ENCODE results near the gene DNAJC5. TPM values are rescaled to one million over a fixed set of nuclear protein-coding genes. Genes with fewer than 3 reads are reported as not detected.
"Not testable (repeated sequence)": the region's sequence is repeated elsewhere in the genome, so short reads cannot be mapped to it uniquely, and the experiment has no call there.

DNAJC5 gene
- 10 to 100 TPM; 58.6 to 59.7 TPM for total RNA-seq

- H3K9me3 Mint-ChIP-seq, result no peaks in the 10 kb centered on the region
- CTCF ChIA-PET, result interaction anchor here (1.0 to 1.5 kb wide), 2 partner anchors 21 to 31 kb away, joined by 3 to 4 read pairs; no protein-coding TSS in a partner anchor
- POLR2A ChIA-PET, result interaction anchor here (1.0 to 4.5 kb wide), 8 partner anchors 10 to 373 kb away, joined by 3 to 29 read pairs (median 6); partner anchors contain the start of genes PPDPF, TPD52L2 and UCKL1
- no peaks in the 10 kb centered on the region for H3K27me3 Mint-ChIP-seq
- H3K36me3 Mint-ChIP-seq (ENCODE audit: low read depth), result peaks cover 41% of the 10 kb centered on the region
- H3K4me3 Mint-ChIP-seq, result peak within 1 kb of the TSS; percentile 95
- peak within 1 kb of the TSS; percentile 99 for H3K27ac Mint-ChIP-seq
- H3K4me1 Mint-ChIP-seq, result peaks cover 40% of the 10 kb centered on the region
- peak; percentile 97 for DNase-seq
Observed at GRCh38 chr20:63894358-63895201, at the start of gene DNAJC5. Gene DNAJC5 (plus strand): TSS chr20:63895126. CDS start chr20:63928346, 33,220 bp downstream.

GRCh38 chr20:63846128-63846771 is 48.7 kb upstream of the DNAJC5 start:
- no peak overlapping the region for H3K4me3 Mint-ChIP-seq
- H3K27ac Mint-ChIP-seq, result no peak overlapping the region
- ChIA-PET POLR2A (no interaction called here), CTCF (no interaction called here)
- no peak for DNase-seq
- peaks cover 37% of the 10 kb centered on the region for H3K27me3 Mint-ChIP-seq
- no peaks in the 10 kb centered on the region for H3K9me3 Mint-ChIP-seq
- peaks cover 43% of the 10 kb centered on the region for H3K4me1 Mint-ChIP-seq
- no peaks in the 10 kb centered on the region for H3K36me3 Mint-ChIP-seq (ENCODE audit: low read depth)

DNA sequence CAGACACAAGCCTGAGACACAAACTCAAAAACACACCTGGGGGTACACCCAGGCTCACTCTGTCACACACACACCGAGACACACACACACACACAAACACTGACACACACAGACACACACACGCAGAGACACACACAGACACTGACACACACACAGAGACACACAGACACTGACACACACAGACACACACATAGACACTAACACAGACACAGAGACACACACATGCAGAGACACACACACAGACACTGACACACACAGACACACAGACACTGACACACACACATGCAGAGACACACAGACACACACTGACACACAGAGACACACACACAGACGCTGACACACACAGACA is 48.1 kb upstream of the DNAJC5 start:
- POLR2A ChIA-PET, result no interaction called here
- CTCF ChIA-PET, result no interaction called here

GRCh38 chr20:63847237-63848002 is 47.5 kb upstream of the DNAJC5 start:
- Mint-ChIP-seq H3K4me1 (peaks cover 40% of the 10 kb centered on the region), H3K27ac (no peak overlapping the region), H3K4me3 (no peak overlapping the region), H3K27me3 (peaks cover 39% of the 10 kb centered on the region), H3K36me3 (ENCODE audit: low read depth) (no peaks in the 10 kb centered on the region), H3K9me3 (no peaks in the 10 kb centered on the region)
- CTCF ChIA-PET, result interaction anchor here (0.6 kb wide), 1 partner anchor 61 kb away, joined by 3 read pairs; no protein-coding TSS in a partner anchor
- DNase-seq, result no peak
- POLR2A ChIA-PET, result interaction anchor here (0.7 to 1.6 kb wide), 3 partner anchors 10 to 111 kb away, joined by 3 to 4 read pairs (median 3); partner anchors contain the start of genes LIME1 and TPD52L2

More for the DNA sequence above, 48.1 kb upstream of the DNAJC5 start:
- Mint-ChIP-seq H3K27me3 (peaks cover 39% of the 10 kb centered on the region), H3K4me3 (no peak overlapping the region), H3K27ac (no peak overlapping the region), H3K36me3 (ENCODE audit: low read depth) (no peaks in the 10 kb centered on the region), H3K4me1 (peaks cover 43% of the 10 kb centered on the region), H3K9me3 (no peaks in the 10 kb centered on the region)
- DNase-seq, result no peak

DNA sequence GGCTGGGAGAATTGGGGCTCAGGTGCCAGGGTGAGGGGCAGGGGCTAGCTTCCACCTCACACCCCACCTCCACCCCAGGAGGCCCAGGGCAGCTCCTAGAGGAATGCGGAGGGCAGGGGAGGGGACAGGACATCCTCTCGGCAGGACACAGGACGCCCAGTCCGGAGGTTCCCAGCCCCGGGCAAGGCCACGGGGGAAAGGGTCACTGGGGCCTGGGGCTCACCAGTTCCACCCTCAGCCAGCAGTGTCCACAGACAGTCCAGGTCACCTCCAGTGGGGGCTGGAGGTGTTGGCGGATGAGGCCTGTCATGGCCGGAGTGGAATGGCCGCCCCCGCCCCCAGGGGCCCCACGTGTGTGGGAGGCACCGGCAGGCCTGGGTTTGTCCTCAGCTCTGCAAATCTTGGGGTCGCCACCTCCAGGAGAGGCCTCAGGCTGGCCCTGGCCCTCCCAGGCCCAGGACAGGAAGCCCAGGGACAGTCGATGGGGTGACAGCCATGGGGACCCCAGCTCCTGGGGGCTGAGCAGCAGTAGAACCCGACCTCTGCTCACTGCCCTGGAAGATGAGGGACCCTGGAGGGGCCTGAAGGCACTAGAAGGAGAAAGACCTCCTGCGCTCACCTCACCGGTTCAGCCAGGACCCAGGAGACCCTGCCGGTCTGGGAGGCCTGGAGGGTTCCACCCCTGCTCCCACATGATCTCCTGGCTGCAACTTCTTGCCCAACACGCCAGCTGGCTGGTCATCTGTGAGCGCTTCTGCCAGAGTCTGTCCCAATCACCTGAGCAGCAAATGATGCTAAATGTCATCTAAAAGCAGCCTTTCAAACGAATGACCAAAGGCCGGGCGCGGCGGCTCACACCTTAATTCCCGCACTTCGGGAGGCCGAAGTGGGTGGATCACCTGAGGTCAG is 46.7 kb upstream of the DNAJC5 start:
- ChIA-PET POLR2A (interaction anchor here (0.7 to 1.6 kb wide), 3 partner anchors 10 to 112 kb away, joined by 3 to 4 read pairs (median 3); partner anchors contain the start of genes LIME1 and TPD52L2), CTCF (interaction anchor here (0.6 kb wide), 1 partner anchor 62 kb away, joined by 3 read pairs; no protein-coding TSS in a partner anchor)
- DNase-seq, result no peak
- Mint-ChIP-seq H3K36me3 (ENCODE audit: low read depth) (no peaks in the 10 kb centered on the region), H3K4me3 (no peak overlapping the region), H3K27ac (no peak overlapping the region), H3K27me3 (peaks cover 36% of the 10 kb centered on the region), H3K9me3 (no peaks in the 10 kb centered on the region), H3K4me1 (peaks cover 37% of the 10 kb centered on the region)

- ChIA-PET CTCF (interaction anchor here (0.9 kb wide), 1 partner anchor 625 kb away, joined by 3 read pairs; no protein-coding TSS in a partner anchor), POLR2A (interaction anchor here (0.7 to 1.0 kb wide), 3 partner anchors 14 to 109 kb away, joined by 3 read pairs; partner anchors contain the start of gene TPD52L2)
- Mint-ChIP-seq H3K36me3 (ENCODE audit: low read depth) (no peaks in the 10 kb centered on the region), H3K4me1 (peaks cover 14% of the 10 kb centered on the region), H3K4me3 (no peak overlapping the region), H3K27ac (no peak overlapping the region), H3K27me3 (peaks cover 18% of the 10 kb centered on the region), H3K9me3 (no peaks in the 10 kb centered on the region)
- DNase-seq, result peak; percentile 32
Observed at GRCh38 chr20:63850689-63851547, 44.0 kb upstream of the DNAJC5 start.

- not testable (repeated sequence) for H3K9me3 Mint-ChIP-seq; H3K4me3 Mint-ChIP-seq; DNase-seq; H3K36me3 Mint-ChIP-seq (ENCODE audit: low read depth); H3K27ac Mint-ChIP-seq
- Mint-ChIP-seq H3K27me3 (peaks cover 15% of the 10 kb centered on the region), H3K4me1 (peaks cover 11% of the 10 kb centered on the region)
- ChIA-PET POLR2A (interaction anchor here (0.7 to 0.8 kb wide), 2 partner anchors 12 to 14 kb away, joined by 3 read pairs; no protein-coding TSS in a partner anchor), CTCF (interaction anchor here (0.9 kb wide), 1 partner anchor 626 kb away, joined by 3 read pairs; no protein-coding TSS in a partner anchor)
Observed at GRCh38 chr20:63851548-63851943, 43.4 kb upstream of the DNAJC5 start.

GRCh38 chr20:63853733-63854068 is 41.2 kb upstream of the DNAJC5 start:
- Mint-ChIP-seq H3K4me1 (peaks cover 19% of the 10 kb centered on the region), H3K27me3 (peaks cover 15% of the 10 kb centered on the region)
- H3K36me3 Mint-ChIP-seq (ENCODE audit: low read depth); H3K4me3 Mint-ChIP-seq; H3K27ac Mint-ChIP-seq; H3K9me3 Mint-ChIP-seq; CTCF ChIA-PET; DNase-seq: not testable (repeated sequence)
- POLR2A ChIA-PET, result interaction anchor here (1.9 kb wide), 1 partner anchor 12 kb away, joined by 9 read pairs; the partner anchor contains the start of gene TPD52L2

DNA sequence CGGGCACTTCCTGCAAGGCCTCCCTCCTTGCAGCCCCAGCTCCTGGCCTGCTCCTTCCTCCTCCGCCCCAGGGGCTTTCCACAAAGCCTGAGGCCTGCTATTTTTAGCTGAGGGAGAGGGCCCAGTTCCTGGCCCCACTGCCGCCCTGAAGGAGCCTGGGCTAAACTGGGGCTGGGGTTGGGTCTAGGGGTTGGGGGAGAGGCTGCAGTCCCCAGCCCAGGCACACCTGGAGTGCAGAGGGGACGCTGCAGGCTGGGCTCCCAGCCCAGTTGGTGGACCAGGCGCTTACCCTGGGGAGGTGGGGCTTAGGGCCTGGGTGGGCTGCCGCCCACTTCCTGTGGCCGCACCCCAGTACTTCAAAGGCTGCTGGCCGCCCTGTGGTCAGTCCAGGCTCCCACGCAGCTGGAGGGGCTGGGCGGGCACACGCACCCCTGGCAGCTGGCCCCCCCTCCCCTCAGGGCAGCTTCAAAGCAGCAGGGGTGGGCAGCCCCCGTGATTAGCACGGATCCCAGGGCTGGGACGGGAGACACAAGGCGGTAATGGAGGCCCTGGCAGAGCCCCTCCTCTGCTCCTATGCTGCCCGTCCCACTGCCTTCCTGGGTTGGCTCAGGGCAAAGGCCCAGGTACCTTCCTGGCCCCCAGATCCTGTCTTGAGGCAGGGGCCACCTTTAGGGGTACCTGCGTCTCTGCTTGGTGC is 40.7 kb upstream of the DNAJC5 start:
- POLR2A ChIA-PET, result interaction anchor here (1.9 kb wide), 1 partner anchor 11 kb away, joined by 9 read pairs; the partner anchor contains the start of gene TPD52L2

GRCh38 chr20:63854766-63855362 is 40.1 kb upstream of the DNAJC5 start:
- no peaks in the 10 kb centered on the region for H3K36me3 Mint-ChIP-seq (ENCODE audit: low read depth)
- H3K4me1 Mint-ChIP-seq, result peaks cover 27% of the 10 kb centered on the region
- DNase-seq, result no peak
- no peak overlapping the region for H3K4me3 Mint-ChIP-seq
- peaks cover 15% of the 10 kb centered on the region for H3K27me3 Mint-ChIP-seq
- ChIA-PET CTCF (interaction anchor here (0.6 kb wide), 1 partner anchor 1066 kb away, joined by 3 read pairs; no protein-coding TSS in a partner anchor), POLR2A (interaction anchor here (0.9 to 1.9 kb wide), 2 partner anchors 11 to 334 kb away, joined by 4 to 9 read pairs; partner anchors contain the start of genes PPDPF and TPD52L2)
- H3K9me3 Mint-ChIP-seq, result no peaks in the 10 kb centered on the region
- H3K27ac Mint-ChIP-seq, result no peak overlapping the region

More for the DNA sequence above, 40.7 kb upstream of the DNAJC5 start:
- no peak for DNase-seq
- peaks cover 22% of the 10 kb centered on the region for H3K4me1 Mint-ChIP-seq
- no peak overlapping the region for H3K27ac Mint-ChIP-seq
- CTCF ChIA-PET, result no interaction called here
- no peaks in the 10 kb centered on the region for H3K9me3 Mint-ChIP-seq
- H3K4me3 Mint-ChIP-seq, result no peak overlapping the region
- H3K36me3 Mint-ChIP-seq (ENCODE audit: low read depth), result no peaks in the 10 kb centered on the region
- peaks cover 15% of the 10 kb centered on the region for H3K27me3 Mint-ChIP-seq

Measured in activated CD4-positive, alpha-beta memory T cell treated with anti-CD3 and anti-CD28 coated beads, Interleukin-2, amount 10 ng/mL, durations not matched to agents 7 days and 5 days (primary cell).